Stimulated activated naive CD4-positive, alpha-beta T cell (primary cell): Measurements from ENCODE around the gene SIRPG.
A peak's percentile ranks its signal among the peaks of the same experiment; 100 is the strongest.
"Not testable (repeated sequence)": the region's sequence is repeated elsewhere in the genome, so short reads cannot be mapped to it uniquely, and the experiment has no call there.

Experiments used
- DNase-seq, 6 experiments: peaks; one replicate each; lab custom pipeline; 2025; lab: John Stamatoyannopoulos, UW

The SIRPG gene

DNA sequence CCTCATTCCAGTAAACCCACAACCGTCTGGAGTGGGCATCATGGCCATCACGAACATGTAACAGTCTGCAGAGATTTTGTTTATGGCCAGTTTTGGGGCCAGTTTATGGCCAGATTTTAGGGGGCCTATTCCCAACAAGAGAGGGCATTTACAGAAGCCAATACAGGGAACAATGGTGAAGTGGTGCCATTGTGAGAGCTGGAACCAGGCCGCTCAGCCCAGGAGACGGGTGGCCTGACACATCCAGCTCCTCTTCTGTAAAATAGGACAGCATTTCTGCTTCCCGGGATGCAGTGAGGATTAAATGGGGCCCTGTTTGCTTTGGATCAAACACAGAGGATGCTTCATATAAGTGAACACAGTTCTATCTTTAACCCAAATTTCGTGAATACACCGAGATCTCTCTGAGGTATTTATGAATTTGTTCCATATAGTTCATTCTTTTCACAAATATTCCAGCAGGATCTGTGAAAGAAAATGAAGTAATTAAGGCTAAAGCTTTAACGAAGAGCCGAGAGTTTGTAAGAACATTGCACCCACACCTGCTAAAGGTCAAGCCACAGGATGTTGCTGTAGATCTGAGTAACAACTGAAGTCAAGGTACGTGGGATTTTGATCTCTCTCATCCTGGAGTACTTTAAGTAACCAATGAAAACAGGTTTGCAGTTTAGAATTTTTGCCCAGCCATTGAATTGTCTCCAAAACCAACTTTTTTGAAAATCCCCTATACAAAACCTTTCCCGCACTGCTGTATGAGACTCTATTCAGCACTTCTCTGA, 14.5 kb upstream of the SIRPG start:
- peak in 2 of 6 experiments; percentile 19 to 20 for DNase-seq

DNA sequence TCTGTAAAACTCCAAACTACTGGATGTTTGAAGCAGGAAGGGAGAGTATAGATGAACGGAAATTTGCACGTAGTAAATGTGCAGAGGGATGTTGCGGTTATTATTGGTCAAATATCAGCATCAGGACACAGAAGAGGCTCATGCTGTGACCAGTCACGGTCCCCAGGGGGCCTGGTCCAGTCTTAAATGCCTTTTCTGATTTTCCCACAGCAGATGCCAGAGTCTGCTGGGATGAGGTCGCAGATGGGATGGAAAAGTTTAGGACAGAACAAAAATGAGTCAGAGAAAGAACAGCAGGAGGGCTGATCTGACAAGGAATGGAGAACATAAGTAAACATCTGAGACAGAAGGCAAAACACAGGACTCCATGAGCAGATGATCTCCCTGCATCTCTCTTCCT, 11.7 kb upstream of the SIRPG start:
- DNase-seq: no peak

DNA sequence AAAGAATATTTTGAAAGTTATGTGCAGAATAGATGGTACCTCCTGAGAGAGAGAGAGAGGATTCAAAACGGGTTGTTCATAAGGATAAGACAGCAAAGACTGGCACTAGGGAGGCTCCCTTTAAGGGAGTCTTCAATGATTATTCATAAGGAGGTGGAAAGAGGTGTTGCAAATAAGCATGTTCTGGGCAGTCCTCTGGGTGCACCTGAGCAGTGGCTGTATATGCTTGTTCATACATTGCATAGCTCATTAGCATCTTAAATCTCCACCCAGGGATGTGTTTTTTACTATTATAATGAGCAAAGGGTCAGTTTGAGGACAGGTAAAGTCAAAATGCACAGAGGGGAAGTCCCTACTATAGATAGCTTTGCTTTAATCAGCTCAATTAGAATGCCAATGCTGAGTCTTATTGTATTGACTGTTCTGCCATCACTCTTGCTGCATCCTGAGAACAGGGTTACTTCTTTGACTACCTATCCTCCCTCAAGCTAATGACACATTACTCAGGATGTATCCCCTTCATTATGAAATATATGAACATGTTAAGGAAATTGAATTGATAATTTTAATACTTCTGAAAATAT, 10.0 kb upstream of the SIRPG start:
- no peak for DNase-seq

DNA sequence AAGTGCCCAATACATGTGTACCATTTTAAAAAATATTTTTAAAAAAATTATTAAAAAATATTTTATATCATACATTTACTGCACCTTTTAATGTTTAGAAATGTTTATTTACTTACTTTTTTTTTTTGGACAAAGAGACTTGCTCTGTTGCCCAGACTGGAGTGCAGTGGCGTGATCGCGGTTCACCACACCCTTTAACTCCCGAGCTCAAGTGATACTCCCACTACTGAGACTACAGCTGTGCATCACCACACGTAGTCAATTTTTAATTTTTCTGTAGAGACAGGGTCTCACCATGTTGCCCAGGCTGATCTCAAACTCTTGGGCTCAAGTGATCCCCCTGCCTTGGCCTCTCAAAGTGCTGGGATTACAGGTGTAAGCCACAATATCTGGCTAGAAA, 9.2 kb upstream of the SIRPG start:
- no peak for DNase-seq

DNA sequence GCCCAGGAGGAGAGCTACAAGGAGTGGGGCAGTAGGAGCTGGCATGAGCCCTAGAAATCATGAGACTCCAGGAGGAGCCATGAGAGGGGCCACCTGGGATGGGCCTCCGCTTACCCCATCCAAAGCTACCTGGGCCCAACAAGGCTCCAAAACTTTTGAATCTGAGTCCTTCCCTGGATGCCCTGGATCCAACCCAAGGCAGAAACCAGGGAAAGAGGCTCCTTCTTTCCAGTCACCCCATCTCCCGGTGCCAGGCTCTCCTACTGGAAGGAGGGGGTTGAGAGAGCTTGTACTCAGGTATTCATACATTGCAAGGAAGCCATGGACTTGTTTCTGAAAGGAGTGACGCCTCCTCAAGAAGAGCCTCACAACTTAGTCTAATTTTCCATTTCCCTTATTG, 7.8 kb upstream of the SIRPG start:
- DNase-seq: no peak

DNA sequence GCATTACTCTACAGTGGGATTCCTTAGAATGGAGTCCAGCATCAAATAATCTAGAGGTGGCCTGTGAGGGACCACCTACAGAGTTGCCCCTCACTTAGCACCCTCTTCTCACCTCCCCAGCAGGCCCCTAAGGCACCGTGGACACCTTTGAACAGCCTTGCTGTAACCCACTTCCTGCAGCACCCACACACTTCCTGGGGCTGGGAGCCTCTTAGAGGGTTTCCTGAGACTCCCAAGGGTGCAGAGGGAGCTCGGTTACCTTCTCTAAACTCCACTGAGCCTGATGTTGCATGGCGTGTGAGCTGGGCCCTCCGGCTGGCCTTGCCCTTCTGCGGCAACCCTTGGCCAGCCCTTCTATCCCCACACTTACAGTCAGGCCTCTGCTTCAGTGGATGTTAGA, 7.3 kb upstream of the SIRPG start:
- DNase-seq: peak; percentile 41 to 71 (median 52)

DNA sequence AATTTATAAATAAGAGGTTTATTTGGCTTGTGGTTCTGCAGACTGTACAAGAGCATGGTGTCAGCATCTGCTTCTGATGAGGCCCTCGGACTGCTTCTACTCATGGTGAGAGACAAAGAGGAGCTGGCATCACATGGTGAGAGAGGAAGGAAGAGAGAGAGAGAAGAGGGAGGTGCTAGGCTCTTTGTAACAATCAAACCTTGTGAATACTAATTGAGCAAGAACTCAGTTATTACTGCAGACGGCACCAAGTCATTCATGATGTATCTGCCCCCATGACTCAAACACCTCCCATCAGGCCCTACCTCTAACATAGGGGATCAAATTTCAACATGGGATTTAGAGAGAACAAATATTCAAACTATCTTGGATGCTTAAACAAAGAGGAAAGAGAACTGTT, 6.3 kb upstream of the SIRPG start:
- DNase-seq: peak in 1 of 6 experiments; percentile 35

DNA sequence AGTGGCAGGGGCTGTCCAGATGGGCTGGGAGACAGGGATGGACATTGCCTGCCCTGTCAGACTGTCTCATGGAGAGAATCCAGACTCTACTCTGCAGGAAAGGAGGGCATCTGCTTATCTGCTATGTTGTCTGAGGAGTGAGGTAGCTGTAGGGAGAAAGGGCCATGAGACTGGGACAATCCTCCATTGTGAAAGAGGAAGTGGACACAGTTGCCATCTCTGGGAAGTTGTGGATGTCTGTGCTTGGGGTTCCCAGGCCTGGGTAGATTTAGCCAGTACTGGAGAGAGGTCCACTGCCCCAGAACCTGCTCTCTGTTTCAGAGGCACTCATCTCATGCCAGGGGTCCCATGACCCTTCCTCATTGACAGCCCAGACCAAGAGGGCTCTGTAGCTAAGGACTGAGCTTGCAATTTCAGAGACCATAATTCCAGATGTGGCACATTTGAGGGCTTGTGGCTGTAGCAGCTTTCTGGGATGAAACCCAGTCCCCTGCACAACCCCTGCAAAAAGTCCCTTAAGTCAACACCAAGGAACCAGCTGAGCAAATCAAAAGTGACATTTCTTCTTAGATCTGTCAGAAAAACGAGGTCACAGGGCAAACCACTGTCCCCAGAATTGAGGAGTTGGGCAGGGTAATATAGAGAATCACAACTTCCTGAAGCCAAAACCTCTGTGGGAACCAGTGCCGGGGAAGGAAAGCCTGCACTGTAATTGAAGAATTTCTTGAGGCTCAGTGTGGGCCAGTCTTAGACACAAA, 4.1 kb upstream of the SIRPG start:
- no peak for DNase-seq

DNA sequence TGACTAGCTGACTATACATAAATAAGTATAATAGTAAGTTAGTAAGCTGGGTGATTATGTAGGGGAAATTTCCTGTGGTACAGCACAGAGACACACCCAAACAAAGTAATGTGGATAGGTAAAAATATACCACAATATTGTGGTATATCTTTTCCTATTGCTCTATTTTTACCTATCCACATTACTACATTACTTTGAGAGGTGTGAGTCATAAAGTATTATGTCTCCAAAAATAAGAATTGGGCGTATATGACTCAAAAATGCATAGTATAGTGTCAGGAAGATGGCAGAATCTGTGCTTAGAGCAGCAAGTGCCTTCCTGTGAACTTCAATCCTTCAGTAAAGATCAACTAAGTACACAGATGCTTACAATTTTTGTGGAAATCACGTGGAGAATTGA, 2.7 kb upstream of the SIRPG start:
- DNase-seq: no peak

DNA sequence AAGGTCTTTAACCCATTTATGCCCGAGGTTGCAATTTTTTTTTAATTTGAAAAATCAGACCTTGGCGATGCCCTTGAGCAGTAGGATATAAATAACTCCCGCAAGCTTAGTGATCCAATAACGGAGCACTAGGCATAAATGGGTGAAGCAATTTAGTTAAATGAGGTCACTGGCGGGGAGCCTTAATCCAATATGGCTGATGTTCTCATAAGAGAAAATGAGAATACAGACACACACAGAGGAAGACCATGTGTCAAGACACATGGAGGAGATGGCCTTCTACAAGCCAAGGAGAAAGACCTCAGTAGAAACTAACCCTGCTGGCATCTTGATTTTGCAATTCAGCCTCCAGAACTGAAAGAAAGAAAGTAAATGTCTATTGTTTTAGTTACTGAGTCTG, 735 bp downstream of the SIRPG start:
- DNase-seq: peak in 1 of 6 experiments; percentile 15

DNA sequence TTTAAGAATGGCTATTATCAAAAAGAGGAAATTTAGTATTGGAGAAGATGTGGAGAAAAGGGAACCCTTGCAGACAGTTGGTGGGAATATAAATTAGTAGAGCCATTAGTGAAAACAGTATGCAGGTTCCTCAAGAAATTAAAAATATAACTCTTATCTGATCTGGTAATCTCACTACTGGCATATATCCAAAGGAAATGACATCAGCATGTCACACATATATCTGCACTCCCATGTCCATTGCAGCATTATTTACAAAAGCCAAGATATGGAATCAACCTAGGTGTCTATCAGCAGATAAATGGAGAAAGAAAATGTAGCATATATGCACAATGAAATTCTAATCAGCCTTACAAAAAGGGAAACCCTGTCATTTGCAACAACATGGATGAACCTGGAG, 2.6 kb downstream of the SIRPG start:
- peak in 3 of 6 experiments; percentile 40 to 65 (median 61) for DNase-seq

DNA sequence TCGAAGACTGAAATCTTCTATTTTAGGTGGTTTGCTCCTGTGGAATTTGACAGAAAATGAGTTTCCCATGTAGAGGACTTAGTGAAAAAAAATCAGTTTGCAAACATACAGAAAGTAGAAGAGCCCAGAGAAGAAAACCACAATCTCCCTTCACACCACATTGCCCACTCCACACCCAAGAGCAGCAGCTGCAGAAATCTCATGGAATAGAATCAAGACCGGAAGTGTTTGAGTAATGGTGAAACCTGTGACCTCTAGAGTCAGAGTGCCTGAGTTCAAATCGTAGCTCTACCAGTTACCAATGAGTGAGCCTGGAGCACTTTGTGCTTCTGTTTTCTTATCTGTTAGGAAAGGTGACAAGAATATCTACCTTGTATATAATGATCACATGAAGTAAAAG, 4.6 kb downstream of the SIRPG start:
- no peak for DNase-seq

DNA sequence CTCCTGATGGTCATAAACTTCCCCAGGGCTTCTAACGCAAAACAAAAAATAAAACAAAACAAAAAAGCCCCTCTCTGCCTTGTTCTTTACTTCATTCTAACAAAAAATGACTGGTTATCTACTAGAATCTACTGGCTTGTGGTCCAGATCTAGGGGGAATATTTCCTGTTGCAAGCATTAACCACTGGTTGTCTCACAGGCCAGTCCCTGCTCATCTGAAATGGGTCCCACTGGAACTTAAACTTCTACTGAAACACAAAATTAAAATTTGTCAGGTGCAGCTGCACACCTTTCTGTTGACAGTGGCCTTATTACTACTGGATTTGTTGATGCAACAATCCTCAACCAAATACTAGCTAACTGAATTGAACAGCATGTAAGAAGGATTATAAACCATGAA, 5.5 kb downstream of the SIRPG start:
- DNase-seq: no peak

DNA sequence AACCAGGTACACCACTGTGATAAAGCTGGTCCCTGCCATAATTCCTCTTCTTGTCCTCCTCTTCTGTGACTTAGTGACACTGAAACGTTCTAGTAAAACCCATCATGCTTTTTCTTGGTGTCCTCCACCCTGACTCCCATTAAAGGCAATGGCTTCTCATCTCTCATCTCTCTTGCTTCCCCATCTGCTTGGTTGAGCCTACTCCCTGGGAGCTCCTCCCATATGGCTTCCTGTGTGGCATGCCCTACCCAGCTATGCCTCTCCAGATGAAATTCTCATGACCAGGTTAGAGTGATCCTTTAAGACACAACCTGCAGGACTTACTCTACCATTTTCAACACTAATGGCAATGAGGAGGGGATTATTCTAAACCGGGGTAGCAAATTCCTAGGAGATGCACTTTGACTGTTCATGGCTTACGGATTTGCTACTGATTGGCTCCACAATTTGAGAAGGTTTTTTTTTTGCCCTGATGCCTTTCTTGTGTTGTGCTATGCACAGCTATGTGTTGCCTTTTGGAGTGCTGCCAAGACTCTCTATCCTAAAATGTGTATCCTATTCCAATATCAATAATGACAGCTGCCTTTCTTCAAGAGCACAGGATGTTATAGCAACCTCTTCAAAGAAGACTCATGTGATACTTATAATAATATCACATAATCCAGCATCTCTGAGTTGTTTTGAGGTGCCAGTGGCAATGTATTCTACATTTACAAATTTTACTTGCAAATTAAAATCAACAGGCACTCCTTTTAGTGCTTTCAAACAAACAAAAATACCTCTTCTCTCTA, 6.1 kb downstream of the SIRPG start:
- no peak for DNase-seq

DNA sequence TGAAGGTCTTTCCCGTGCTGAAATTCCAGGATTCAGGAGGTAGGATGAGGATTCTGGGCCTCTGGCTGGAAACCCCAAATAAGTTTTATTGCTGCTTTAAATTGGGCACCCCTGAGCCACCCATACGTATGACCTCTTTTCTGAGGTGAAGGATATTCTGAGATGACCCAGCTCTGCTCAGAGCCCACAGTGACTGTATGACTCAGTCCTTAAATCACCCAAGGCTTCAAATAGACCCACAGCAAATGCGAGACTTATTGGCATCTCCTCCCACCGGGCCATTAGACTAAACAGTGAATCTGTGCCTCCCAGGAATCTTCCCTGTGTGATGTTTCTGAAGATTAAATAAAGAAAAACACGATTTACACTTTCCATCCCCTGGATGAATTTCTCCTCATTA, 9.5 kb downstream of the SIRPG start:
- no peak for DNase-seq

DNA sequence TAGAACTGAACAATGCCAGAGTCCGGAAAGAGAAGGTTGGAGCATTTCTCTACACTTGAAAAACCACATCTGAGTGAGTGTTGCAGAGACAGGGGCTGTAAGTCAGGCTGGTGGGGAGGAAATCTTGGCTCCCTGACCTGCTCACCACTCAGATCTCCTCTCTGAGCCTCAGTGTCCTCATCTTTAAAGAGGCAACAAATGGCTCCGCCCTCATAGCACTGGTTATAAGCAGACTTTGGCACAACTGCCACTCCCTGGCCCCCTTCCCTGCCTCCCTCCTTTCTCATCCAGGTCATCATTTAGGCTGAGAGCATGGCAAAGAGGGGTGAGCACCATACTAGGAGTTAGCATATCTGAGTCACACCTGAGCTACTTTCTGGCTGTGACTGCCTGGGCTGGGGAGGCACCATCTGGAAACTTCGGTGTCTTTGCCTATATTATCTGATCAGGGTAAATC, 10.6 kb downstream of the SIRPG start:
- DNase-seq: peak in 1 of 6 experiments; percentile 7

DNA sequence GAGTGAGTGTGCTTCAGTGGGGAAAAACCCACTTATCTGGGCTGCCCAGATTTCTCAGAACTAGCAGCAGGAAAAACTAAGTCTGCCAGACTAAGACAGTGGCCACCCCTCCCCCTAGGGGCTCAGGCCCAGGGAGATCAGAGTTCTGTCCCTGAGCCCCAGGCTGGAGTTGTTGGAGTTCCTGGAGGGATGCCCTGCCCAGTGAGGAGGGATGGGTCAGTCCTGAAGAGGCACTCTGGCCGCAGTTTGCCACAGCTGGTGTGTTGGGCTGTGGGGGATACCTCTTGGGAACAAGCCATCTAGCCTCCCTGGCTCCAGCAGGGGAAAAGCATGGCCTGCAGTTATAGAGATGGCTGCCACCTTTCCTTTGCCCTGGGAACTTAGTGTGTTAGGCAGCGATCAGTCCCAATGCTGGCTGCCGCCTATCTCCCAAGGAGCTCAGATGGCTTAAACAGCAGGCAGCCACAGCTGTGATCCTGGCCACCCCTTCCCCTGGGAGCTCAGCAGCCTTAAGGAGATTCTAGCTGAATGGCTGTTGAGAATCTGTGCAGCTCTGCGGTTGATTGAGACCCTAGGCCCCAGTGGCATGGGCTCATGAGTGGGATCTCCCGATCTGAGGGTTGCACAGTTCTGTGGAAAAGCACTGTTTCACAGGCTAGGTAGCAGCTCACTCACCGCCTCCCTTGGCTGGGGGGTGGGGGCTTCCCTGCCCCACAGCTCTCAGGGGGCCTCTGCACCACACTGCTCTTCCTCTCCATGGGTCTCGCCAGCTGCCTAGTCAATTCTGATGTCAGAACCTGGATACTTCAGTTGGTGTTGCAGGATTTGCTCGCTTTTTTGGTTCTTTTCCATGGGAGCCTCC, 13.2 kb downstream of the SIRPG start:
- no peak for DNase-seq

DNA sequence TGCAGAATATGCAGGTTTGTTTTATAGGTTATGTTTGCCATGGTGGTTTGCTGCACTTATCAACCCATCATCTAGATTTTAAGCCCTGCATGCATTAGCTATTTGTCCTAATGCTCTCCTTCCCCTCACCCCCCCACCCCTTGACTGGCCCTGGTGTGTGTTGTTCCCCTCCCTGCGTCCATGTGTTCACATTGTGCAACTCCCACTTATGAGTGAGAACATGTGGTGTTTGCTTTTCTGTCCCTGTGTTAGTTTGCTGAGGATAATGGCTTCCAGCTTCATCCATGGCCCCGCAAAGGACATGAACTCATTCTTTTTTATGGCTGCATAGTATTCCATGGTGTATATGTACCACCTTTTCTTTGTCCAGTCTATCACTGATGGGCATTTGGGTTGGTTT, 18.9 kb downstream of the SIRPG start:
- not testable (repeated sequence) for DNase-seq

DNA sequence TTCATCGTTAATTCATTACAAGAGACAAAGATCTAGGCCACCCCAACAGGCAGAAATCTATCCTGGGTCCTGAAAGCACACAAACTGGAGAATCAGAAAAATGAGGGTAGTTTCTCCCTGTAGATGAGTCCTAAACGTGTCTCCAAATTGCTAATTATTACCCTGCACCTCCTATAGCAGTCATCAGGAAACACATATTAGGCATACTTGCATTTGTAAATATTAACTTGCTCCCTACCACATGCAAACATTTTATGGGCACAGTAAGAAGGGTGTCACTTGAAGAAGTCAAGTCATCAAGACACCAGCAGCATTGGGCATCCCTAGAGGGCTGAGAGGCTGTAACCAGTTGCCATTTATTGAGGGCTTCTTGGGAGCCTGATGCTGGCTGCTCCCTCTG, 19.8 kb downstream of the SIRPG start:
- no peak for DNase-seq

DNA sequence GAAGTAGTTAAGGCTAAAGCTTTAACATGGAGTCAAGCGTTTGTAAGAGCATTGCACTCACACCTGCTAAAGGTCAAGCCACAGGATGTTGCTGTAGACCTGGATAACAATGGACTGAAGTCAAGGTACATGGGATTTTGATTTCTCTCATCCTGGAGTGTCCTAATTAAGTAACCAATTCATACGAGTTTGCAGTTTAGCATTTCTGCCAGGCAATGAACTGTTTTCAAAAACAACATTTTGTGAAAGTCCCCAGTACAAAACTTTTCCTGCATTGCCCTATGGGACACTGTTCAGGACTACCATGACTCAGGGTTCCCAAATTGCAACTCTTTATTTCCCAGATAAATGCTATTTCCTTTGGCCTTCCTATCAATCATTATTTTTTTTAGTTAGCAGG, 20.4 kb downstream of the SIRPG start:
- no peak for DNase-seq

DNA sequence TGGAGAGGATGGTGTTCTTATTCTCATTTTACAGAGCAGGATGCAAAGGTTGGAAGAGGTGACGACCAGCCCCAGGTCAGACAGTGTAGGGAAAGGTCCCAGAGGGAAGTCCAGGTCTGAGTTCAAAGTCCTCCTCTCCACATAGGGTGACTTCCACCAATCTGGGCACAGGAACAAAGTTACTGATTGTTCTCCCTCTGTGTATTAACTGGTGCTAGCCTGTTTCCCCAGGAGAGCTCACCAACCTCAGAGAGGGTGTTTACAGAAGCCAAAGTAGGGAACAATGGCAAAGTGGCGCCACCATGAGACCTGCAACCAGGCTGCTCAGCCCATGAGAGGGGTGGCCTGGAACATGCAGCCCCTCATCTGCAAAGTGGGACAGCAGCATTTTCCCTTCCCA, 21.0 kb downstream of the SIRPG start:
- DNase-seq: no peak
